Measurements from ENCODE around the gene GOSR1.
"Not testable (repeated sequence)": the region's sequence is repeated elsewhere in the genome, so short reads cannot be mapped to it uniquely, and the experiment has no call there.

GOSR1 gene

GRCh38 chr17:30547778-30548573, 70.8 kb downstream of the GOSR1 start:
- DNase-seq (ENCODE audit: low spot score), result no peak

GRCh38 chr17:30549181-30549580, 72.0 kb downstream of the GOSR1 start:
- not testable (repeated sequence) for DNase-seq (ENCODE audit: low spot score)

DNA sequence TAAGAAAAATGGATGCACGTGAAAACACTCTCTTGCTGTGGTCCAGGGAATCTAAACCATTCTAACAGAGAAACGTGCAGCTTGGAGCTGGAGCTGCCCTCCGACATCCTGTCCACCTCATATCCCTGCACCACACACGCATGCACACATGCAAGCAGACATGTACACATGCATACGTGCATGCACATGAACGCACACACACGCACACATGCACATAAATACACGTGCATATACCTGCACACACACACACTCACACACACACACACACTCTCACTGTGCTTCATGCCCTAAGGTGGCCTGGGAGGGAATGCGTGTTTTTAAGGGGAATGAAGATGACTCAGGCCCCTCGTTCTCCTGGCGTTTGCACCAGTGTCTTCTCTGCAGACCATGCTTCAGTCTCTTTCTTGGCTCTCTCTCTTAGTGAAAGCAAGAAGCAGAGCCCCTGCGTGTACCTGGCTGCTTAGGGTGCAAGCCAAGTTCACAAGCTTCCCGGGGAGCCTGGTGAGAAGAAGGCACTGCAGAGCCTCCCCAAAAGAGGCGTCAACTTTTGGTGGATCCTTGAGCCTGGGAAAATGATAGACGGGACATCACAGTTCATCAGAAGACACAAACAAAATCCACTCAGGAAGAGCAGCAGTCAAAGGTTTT, 72.8 kb downstream of the GOSR1 start:
- DNase-seq (ENCODE audit: low spot score), result peak; percentile 21

GRCh38 chr17:30550512-30551273, 73.5 kb downstream of the GOSR1 start:
- DNase-seq (ENCODE audit: low spot score), result peak; percentile 92

DNA sequence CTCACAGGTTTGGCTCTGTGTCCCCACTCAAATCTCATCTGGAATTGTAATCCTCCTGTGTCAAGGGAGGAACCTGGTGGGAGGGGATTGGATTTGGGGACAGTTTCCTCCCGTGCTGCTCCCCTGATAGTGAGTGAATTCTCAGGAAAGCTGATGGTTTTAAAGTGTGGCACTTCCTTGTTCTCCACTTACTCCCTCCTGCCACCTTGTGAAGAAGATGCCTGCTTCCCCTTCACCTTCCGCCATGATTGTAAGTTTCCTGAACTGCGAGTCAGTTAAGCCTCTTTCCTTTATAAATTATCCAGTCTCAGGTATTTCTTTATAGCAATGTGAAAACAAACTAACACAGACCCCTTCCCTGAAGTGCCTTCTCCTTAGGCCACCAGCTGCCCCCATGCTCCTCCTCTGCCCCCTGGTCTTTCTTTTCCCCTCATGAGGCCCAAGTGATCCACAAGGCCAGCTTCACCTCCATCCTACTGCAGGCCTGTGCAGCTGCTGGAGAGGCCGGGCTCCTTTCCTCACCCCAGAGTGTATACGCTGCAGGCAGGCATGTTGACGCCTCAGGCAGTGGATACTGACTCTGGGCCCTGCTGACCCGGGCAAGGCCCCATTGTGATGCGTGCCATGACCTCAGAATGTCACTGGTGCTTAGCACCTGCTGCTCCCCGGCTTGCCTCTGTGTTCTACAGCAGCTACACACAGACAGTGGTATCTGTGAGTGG, 74.2 kb downstream of the GOSR1 start:
- not testable (repeated sequence) for DNase-seq (ENCODE audit: low spot score)

- DNase-seq (ENCODE audit: low spot score), result no peak
Observed at GRCh38 chr17:30551996-30552339, 74.8 kb downstream of the GOSR1 start.

GRCh38 chr17:30552994-30553566, 75.9 kb downstream of the GOSR1 start:
- no peak for DNase-seq (ENCODE audit: low spot score)

DNA sequence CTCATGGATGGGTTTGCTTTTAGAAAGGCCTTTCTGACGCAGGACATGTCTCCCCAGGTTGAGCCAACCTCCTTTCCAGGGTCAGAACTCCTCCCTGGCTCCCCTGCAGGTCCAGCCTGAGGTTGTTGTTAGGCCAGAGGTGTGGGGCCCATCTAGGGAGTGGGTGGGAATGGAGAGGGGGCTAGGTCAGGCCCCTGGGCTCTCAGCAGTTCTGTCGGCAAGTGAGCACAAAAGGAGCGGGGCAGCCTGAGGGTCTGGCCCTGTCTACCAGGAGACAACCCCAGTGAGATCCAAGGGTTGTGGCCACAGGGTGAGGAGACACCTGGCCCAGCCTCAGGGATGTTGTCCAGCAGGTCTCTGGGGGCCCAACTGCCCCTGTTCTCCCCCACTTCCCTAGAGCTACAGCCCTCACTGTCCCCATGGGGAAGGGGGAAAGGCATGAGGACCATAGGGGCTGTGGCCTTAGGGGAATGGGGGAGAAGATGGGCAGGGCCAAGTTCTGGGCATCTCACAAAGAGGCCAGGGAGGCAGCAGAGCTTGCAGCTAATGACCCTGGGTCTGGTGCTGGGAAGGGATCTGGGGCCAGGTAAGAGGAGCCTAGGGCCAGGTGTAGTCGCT, 76.7 kb downstream of the GOSR1 start:
- DNase-seq (ENCODE audit: low spot score), result not testable (repeated sequence)

- DNase-seq (ENCODE audit: low spot score), result peak; percentile 13
Observed at GRCh38 chr17:30554839-30555751, 77.9 kb downstream of the GOSR1 start.

- no peak for DNase-seq (ENCODE audit: low spot score)
Observed at GRCh38 chr17:30555942-30556341, 78.7 kb downstream of the GOSR1 start.

- no peak for DNase-seq (ENCODE audit: low spot score)
Observed at GRCh38 chr17:30556374-30557332, 79.4 kb downstream of the GOSR1 start.

DNA sequence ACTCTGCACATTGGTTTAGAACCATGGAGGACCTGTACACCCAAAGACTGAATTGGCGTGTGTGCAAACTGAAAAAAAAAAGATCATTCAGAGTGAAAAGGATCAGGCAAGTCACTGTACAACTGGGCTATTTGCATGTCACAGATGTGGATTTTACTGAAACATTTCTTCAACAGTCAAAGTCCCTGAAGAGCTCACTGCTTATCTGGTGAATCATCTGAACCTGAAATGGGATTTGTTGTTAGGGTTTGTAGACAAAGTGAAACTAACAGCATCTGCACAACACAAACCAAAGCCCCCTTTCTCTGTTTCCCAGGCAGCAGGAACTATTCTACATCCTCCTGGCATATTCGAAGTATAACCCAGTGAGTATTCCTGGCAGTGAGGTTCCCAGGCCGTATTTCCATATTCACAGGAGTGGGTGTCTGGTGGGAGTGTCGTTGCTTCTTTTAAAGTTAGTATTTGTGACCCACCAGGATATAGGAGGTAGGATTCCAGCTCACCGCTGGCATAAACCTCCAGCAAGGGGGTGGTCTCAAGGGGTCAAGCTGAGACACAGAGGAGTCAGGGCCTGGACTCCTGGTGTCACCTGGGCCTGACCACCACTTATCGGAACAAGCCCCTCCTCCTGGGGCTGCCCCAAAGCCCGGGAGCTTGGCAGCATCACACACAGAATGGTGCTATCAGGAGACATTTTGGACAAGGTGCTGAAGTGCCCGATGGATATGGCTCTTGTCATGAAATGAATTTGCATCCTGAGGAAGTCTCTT, 80.9 kb downstream of the GOSR1 start:
- DNase-seq (ENCODE audit: low spot score), result no peak

DNA sequence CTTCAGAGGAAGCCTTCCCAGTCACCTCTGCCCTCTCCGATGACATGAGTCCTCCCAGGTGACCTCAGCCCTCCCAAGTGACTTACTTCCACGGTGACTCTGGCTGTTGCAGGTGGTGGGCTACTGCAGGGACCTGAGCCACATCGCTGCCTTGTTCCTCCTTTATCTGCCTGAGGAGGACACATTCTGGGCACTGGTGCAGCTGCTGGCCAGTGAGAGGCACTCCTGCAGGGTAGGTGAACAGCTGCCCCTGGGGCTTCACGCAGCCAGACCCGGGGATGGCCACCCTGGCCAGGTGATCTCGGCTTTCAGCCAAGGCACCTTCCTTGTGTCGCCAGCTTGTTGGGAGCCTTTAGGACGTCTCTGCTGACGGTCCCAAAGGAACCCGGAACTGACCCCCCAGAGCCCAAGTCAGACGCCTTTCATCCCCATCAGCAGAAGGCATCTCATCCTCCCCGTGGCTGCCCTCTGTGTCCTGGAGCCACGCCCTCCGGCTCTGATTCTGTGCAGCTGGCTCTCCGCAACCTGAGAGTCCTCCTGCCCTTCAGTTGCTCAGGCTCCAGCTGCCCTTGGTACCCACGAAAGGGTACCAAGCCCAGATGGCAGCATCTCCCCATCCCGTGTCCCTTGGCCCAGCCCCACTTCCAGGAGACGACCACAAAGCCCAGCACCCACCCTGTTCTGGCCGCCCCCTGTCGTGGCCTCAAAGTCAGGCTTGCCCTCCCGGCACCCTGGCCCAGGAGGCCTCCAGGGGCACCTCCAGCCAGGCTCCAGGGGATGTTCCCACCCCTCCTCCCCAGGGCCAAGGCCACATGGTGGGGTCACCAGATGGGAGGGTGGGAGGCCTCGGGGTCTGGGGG, 81.7 kb downstream of the GOSR1 start:
- DNase-seq (ENCODE audit: low spot score), result no peak

- no peak for DNase-seq (ENCODE audit: low spot score)
Observed at GRCh38 chr17:30559656-30560055, 82.4 kb downstream of the GOSR1 start.

GRCh38 chr17:30560117-30561026, 83.2 kb downstream of the GOSR1 start:
- DNase-seq (ENCODE audit: low spot score), result not testable (repeated sequence)

DNA sequence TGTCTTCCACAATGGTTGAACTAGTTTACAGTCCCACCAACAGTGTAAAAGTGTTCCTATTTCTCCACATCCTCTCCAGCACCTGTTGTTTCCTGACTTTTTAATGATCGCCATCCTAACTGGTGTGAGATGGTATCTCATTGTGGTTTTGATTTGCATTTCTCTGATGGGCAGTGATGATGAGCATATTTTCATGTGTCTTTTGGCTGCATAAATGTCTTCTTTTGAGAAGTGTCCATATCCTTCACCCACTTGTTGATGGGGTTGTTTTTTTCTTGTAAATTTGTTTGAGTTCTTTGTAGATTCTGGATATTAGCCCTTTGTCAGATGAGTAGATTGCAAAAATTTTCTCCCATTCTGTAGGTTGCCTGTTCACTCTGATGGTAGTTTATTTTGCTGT, 84.6 kb downstream of the GOSR1 start:
- not testable (repeated sequence) for DNase-seq (ENCODE audit: low spot score)

All from SW480 (cell line).